Activated CD4-positive, alpha-beta T cell treated with anti-CD3 and anti-CD28 coated beads, Interleukin-2, amount 10 ng/mL, durations not matched to agents 24 days and 14 days (primary cell): Measurements from ENCODE around the gene ZNF892. TPM values are rescaled to one million over a fixed set of nuclear protein-coding genes. Genes with fewer than 3 reads are reported as not detected.
"Not testable (repeated sequence)": the region's sequence is repeated elsewhere in the genome, so short reads cannot be mapped to it uniquely, and the experiment has no call there.

Experiments used
- DNase-seq: peaks from one replicate; pipeline ENCODE4 v3.0.0; 2022
- H3K27ac Mint-ChIP-seq: one replicate; pipeline ENCODE4 v1.8.0; 2022; ENCODE audit warnings: mild to moderate bottlenecking, mixed read lengths
- H3K27me3 Mint-ChIP-seq: one replicate; pipeline ENCODE4 v1.8.0; 2022; ENCODE audit warnings: mixed read lengths
- H3K36me3 Mint-ChIP-seq: one replicate; pipeline ENCODE4 v1.8.0; 2022; ENCODE audit warnings: low read depth, mild to moderate bottlenecking, mixed read lengths
- H3K4me1 Mint-ChIP-seq: one replicate; pipeline ENCODE4 v1.8.0; 2021; ENCODE audit warnings: mixed read lengths
- H3K4me3 Mint-ChIP-seq: one replicate; pipeline ENCODE4 v1.8.0; 2022; ENCODE audit warnings: mild to moderate bottlenecking, moderate library complexity, mixed read lengths
- H3K9me3 Mint-ChIP-seq: one replicate; pipeline ENCODE4 v1.8.0; 2021; ENCODE audit warnings: mixed read lengths
- intact Hi-C: fragments of 100-400 bp; cut with micrococcal nuclease; formaldehyde crosslinking; loops from one replicate; pipeline ENCODE4 v1.15.1; 2023
- total RNA-seq: library from RNA; stranded (reverse); gene quantifications from 2 replicates; pipeline ENCODE4 v1.2.3, GENCODE V29; 2022

Gene ZNF892
- total RNA-seq, 1 donor from 2014 or later, result 5.5 TPM

DNA sequence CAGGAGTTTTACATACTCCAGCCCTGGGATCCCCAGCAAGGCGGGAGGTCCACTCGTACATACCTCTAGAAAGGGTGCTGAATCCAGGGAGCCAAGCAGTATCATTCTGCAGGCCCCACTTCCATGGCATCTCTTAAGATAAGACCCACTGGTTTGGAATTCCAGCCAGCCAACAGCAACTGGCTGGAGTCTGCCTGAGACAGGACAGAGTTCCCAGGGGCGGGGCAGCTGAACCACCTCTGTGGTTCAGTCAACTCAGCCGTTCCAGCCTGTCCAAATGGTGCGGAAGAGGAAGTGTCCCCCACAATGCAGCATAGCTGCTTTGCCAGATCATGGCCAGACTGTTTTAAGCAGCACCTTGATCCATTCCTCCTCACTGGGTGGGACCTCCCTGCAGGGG lies 33.2 kb downstream of the ZNF892 start:
- Mint-ChIP-seq H3K4me1 (no peaks in the 10 kb centered on the region), H3K4me3 (no peak overlapping the region), H3K27me3 (no peaks in the 10 kb centered on the region), H3K36me3 (no peaks in the 10 kb centered on the region), H3K9me3 (peaks cover 30% of the 10 kb centered on the region), H3K27ac (no peak overlapping the region)
- intact Hi-C loops, result no loop called here
- DNase-seq, result no peak

DNA sequence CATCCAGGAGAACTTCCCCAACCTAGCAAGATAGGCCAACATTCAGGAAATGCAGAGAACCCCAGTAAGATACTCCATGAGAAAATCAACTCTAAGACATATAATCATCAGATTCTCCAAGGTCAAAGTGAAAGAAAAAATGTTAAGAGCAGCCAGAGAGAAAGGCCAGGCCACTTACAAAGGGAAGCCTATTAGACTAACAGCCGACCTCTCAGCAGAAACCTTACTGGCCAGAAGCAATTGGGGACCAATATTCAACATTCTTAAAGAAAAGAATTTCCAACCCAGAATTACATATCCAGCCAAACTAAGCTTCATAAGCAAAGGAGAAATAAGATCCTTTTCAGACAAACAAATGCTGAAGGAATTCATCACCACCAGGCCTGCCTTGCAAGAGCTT lies 34.8 kb downstream of the ZNF892 start:
- intact Hi-C loops, DNase-seq, H3K4me1 Mint-ChIP-seq, H3K27me3 Mint-ChIP-seq, H3K27ac Mint-ChIP-seq, H3K36me3 Mint-ChIP-seq, H3K4me3 Mint-ChIP-seq: not testable (repeated sequence)
- H3K9me3 Mint-ChIP-seq, result peaks cover 33% of the 10 kb centered on the region

Other genes with a start within 250 kb of the ZNF892 start
- 166 and 167 TPM in 2 replicates for gene MAL, start 181.8 kb upstream of the ZNF892 start, total RNA-seq
- gene MRPS5, start 85.7 kb upstream of the ZNF892 start, total RNA-seq, result 97.4 and 103 TPM in 2 replicates
- gene ZNF514, start 47.7 kb upstream of the ZNF892 start, total RNA-seq, result 8.2 and 8.3 TPM in 2 replicates
- gene ZNF2, start 41.7 kb upstream of the ZNF892 start, total RNA-seq, result 4.4 and 5.4 TPM in 2 replicates
- 0.54 and 1.4 TPM in 2 replicates for gene PROM2, start 66.9 kb downstream of the ZNF892 start, total RNA-seq
- gene KCNIP3, start 89.8 kb downstream of the ZNF892 start, total RNA-seq, result 0.28 TPM in 1 of 2 replicates, not detected in the other
- gene FAHD2A, start 195.2 kb downstream of the ZNF892 start, total RNA-seq, result 35.8 and 36.0 TPM in 2 replicates